Neural cell (in vitro differentiated cells): ENCODE data around the gene RASL11B. TPM values are rescaled to one million over a fixed set of nuclear protein-coding genes. Genes with fewer than 3 reads are reported as not detected.

Source experiments
- H2AFZ ChIP-seq: fragments of 200-600, 300-800 bp; sonication (generic), shearing (Covaris generic); 2 replicates; pipeline ENCODE4 v1.6.0; 2014; ENCODE audit warnings: low read depth, mild to moderate bottlenecking, antibody characterized with exemption, low read length, moderate library complexity
- H3F3A ChIP-seq: fragments of 200-600 bp; shearing (Covaris generic); 2 replicates; pipeline ENCODE4 v1.6.1; 2016; ENCODE audit warnings: mild to moderate bottlenecking, moderate library complexity, mixed read lengths, antibody characterized with exemption, low read length; ENCODE audit not compliant: insufficient read depth, poor library complexity, severe bottlenecking
- H3K27ac ChIP-seq: fragments of 200-600, 300-800 bp; sonication (generic), shearing (Covaris generic); 2 replicates; pipeline ENCODE4 v1.5.1; 2014; ENCODE audit warnings: mild to moderate bottlenecking, low read length, moderate library complexity
- H3K27me3 ChIP-seq: fragments of 300-800, 200-600 bp; sonication (generic), shearing (Covaris generic); 2 replicates; pipeline ENCODE4 v1.6.0; 2014; ENCODE audit warnings: mild to moderate bottlenecking, low read depth, low read length, moderate library complexity; ENCODE audit not compliant: insufficient read depth
- H3K36me3 ChIP-seq: fragments of 300-800, 200-600 bp; sonication (generic), shearing (Covaris generic); 2 replicates; pipeline ENCODE4 v1.5.1; 2014; ENCODE audit warnings: mild to moderate bottlenecking, antibody characterized with exemption, low read length, moderate library complexity; ENCODE audit not compliant: insufficient read depth
- H3K4me2 ChIP-seq: fragments of 300-800, 200-600 bp; sonication (generic), shearing (Covaris generic); 2 replicates; pipeline ENCODE4 v1.6.0; 2014; ENCODE audit warnings: mild to moderate bottlenecking, low read length
- H3K4me3 ChIP-seq: fragments of 300-800, 200-600 bp; sonication (generic), shearing (Covaris generic); 2 replicates; pipeline ENCODE4 v1.5.1; 2014; ENCODE audit warnings: mild to moderate bottlenecking, low read length, moderate library complexity
- H3K79me2 ChIP-seq: fragments of 200-600 bp; shearing (Covaris generic); replicated peaks from 2 replicates; pipeline ENCODE4 v1.6.0; 2014; ENCODE audit warnings: mild to moderate bottlenecking, low read length, moderate library complexity; ENCODE audit not compliant: insufficient read depth
- H3K9ac ChIP-seq: fragments of 300-800, 200-600 bp; sonication (generic), shearing (Covaris generic); 2 replicates; pipeline ENCODE4 v1.6.1; 2016; ENCODE audit warnings: mild to moderate bottlenecking, low read length, mixed read lengths
- H3K9me2 ChIP-seq: fragments of 200-600 bp; shearing (Covaris generic); 2 replicates; pipeline ENCODE4 v1.6.1; 2016; ENCODE audit warnings: mild to moderate bottlenecking, low read length, mixed read lengths; ENCODE audit not compliant: insufficient read depth
- H3K9me3 ChIP-seq: fragments of 200-600, 300-800 bp; sonication (generic), shearing (Covaris generic); 2 replicates; pipeline ENCODE4 v1.6.1; 2016; ENCODE audit warnings: mild to moderate bottlenecking, mixed run types, low read length, moderate library complexity, mixed read lengths
- H4K20me1 ChIP-seq: fragments of 200-600 bp; shearing (Covaris generic); 2 replicates; pipeline ENCODE4 v1.6.1; 2016; ENCODE audit warnings: mild to moderate bottlenecking, mixed run types; ENCODE audit not compliant: insufficient read depth
- CTCF ChIP-seq: fragments of 450-650 bp; IDR thresholded peaks from 2 replicates; pipeline ENCODE4 v1.5.1; 2014; ENCODE audit warnings: antibody characterized with exemption, mild to moderate bottlenecking, moderate library complexity; ENCODE audit not compliant: poor library complexity, severe bottlenecking
- EP300 ChIP-seq: fragments of 450-650 bp; conservative IDR thresholded peaks from 2 replicates; pipeline ENCODE4 v1.6.1; 2014; ENCODE audit warnings: antibody characterized with exemption, mild to moderate bottlenecking, moderate library complexity; ENCODE audit not compliant: poor library complexity, severe bottlenecking
- EZH2 ChIP-seq: fragments of 200-600, 300-800 bp; shearing (Covaris generic), sonication (generic); IDR thresholded peaks from 2 replicates; pipeline ENCODE4 v1.6.1; 2014; ENCODE audit warnings: antibody characterized with exemption, low read length, borderline replicate concordance, mild to moderate bottlenecking; ENCODE audit not compliant: insufficient read depth, poor library complexity, severe bottlenecking
- MXI1 ChIP-seq: fragments of 450-650 bp; conservative IDR thresholded peaks from 2 replicates; pipeline ENCODE4 v1.6.1; 2014; ENCODE audit warnings: antibody characterized with exemption, mild to moderate bottlenecking; ENCODE audit not compliant: poor library complexity, severe bottlenecking
- POLR2AphosphoS5 ChIP-seq: IDR thresholded peaks from 2 replicates; pipeline ENCODE4 v1.6.1; 2012
- RAD21 ChIP-seq: fragments of 450-650 bp; conservative IDR thresholded peaks from 2 replicates; pipeline ENCODE4 v1.6.1; 2014; ENCODE audit warnings: antibody characterized with exemption, mild to moderate bottlenecking, moderate library complexity
- REST ChIP-seq: IDR thresholded peaks from 2 replicates; pipeline ENCODE4 v1.6.1; 2012; ENCODE audit warnings: borderline replicate concordance
- SMC3 ChIP-seq: fragments of 450-650 bp; conservative IDR thresholded peaks from 2 replicates; pipeline ENCODE4 v1.6.1; 2014; ENCODE audit warnings: antibody characterized with exemption, mild to moderate bottlenecking, moderate library complexity; ENCODE audit not compliant: poor library complexity
- TAF1 ChIP-seq: IDR thresholded peaks from 2 replicates; pipeline ENCODE4 v1.6.1; 2012; ENCODE audit warnings: low read depth
- polyA plus RNA-seq: library from polyadenylated mRNA; depleted of rRNA; stranded (reverse); fragments of >200 nt; gene quantifications from 2 replicates; pipeline ENCODE4 v1.2.3, GENCODE V29; 2014

RASL11B gene
- polyA plus RNA-seq, 1 donor from 2014 or later, result 2.1 TPM

DNA sequence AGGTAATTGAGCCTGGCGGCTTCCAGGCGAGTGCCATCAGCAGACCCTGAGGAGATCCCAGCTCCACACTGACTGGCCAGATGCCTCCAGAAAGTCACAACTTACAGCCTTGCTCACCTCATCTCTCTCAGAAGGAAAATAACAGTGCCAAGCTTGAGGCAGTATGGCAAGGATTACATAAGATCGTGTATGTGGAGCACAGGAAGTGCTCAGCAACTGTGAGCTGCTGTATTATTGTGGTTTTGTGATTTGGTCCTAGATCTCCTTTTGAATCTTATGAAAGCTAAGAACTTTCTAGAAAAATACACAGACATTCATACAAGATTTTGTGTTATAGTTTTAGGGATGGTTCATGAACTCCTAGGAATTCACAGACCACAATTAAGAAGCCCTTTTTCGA lies 14.0 kb downstream of the RASL11B start:
- Histone ChIP-seq H3K9me2 (no peaks in the 10 kb centered on the region), H3K4me2 (no peak overlapping the region), H3K27me3 (no peaks in the 10 kb centered on the region), H4K20me1 (no peaks in the 10 kb centered on the region), H3K4me3 (no peak overlapping the region), H3K27ac (no peak overlapping the region), H2AFZ (no peak overlapping the region), H3K9me3 (no peaks in the 10 kb centered on the region), H3K9ac (no peak overlapping the region), H3K36me3 (no peaks in the 10 kb centered on the region), H3F3A (no peaks in the 10 kb centered on the region), H3K79me2 (no peaks in the 10 kb centered on the region)
- no peak for TF ChIP-seq MXI1
- TF ChIP-seq RAD21, result no peak
- TF ChIP-seq REST, result no peak
- no peak for TF ChIP-seq POLR2AphosphoS5
- no peak for TF ChIP-seq TAF1
- TF ChIP-seq EP300, result no peak
- TF ChIP-seq CTCF, result no peak
- TF ChIP-seq EZH2, result no peak
- no peak for TF ChIP-seq SMC3

GRCh38 chr4:52877036-52877435 lies 14.9 kb downstream of the RASL11B start:
- H3K36me3 ChIP-seq, result no peaks in the 10 kb centered on the region
- no peak overlapping the region for H3K4me2 ChIP-seq
- H2AFZ ChIP-seq, result no peak overlapping the region
- H3K27ac ChIP-seq, result no peak overlapping the region
- H3K9ac ChIP-seq, result no peak overlapping the region
- TF ChIP-seq CTCF (no peak), TAF1 (no peak), EP300 (no peak), POLR2AphosphoS5 (no peak), EZH2 (no peak), REST (no peak), MXI1 (no peak), RAD21 (no peak), SMC3 (no peak)
- H3K79me2 ChIP-seq, result no peaks in the 10 kb centered on the region
- no peaks in the 10 kb centered on the region for H4K20me1 ChIP-seq
- no peaks in the 10 kb centered on the region for H3K9me3 ChIP-seq
- H3K27me3 ChIP-seq, result no peaks in the 10 kb centered on the region
- no peaks in the 10 kb centered on the region for H3K9me2 ChIP-seq
- H3K4me3 ChIP-seq, result no peak overlapping the region
- H3F3A ChIP-seq, result no peaks in the 10 kb centered on the region
